GM18951 (cell line): ENCODE results near the gene PKN2.

ENCODE experiments used
- POLR2A ChIP-seq: IDR thresholded peaks from 4 replicates; pipeline ENCODE4 v1.6.1; 2011; ENCODE audit warnings: mild to moderate bottlenecking; ENCODE audit not compliant: insufficient read length, insufficient read depth; ENCODE audit errors: extremely low read depth
- in situ Hi-C: fragments of 300-500 bp; cut with MboI; formaldehyde crosslinking; loops from one replicate; pipeline ENCODE4 v1.12.0; 2022; ENCODE audit warnings: low sequenced_read_pairs, mixed read lengths, inconsistent platforms; ENCODE audit not compliant: unreplicated experiment

Gene PKN2

GRCh38 chr1:88658419-88658818 is 25.7 kb upstream of the PKN2 start:
- no peak for TF ChIP-seq POLR2A
- in situ Hi-C loops: loop anchor here (10.0 kb wide), 1 partner anchor 216 kb away; no protein-coding TSS in a partner anchor

- TF ChIP-seq POLR2A: no peak
- in situ Hi-C loops: loop anchor here (10.0 kb wide), 1 partner anchor 215 kb away; no protein-coding TSS in a partner anchor
Observed at GRCh38 chr1:88659552-88659951, 24.5 kb upstream of the PKN2 start.

GRCh38 chr1:88661188-88661587 is 22.9 kb upstream of the PKN2 start:
- in situ Hi-C loops: no loop called here
- TF ChIP-seq POLR2A: no peak

- no peak for TF ChIP-seq POLR2A
- in situ Hi-C loops: no loop called here
Observed at GRCh38 chr1:88661951-88662699, 21.9 kb upstream of the PKN2 start.

- in situ Hi-C loops: no loop called here
- TF ChIP-seq POLR2A: no peak
Observed at GRCh38 chr1:88662723-88663122, 21.4 kb upstream of the PKN2 start.

- TF ChIP-seq POLR2A: no peak
- in situ Hi-C loops: no loop called here
Observed at GRCh38 chr1:88668405-88668804, 15.7 kb upstream of the PKN2 start.

GRCh38 chr1:88670462-88670861 is 13.6 kb upstream of the PKN2 start:
- TF ChIP-seq POLR2A: no peak
- in situ Hi-C loops: no loop called here

- in situ Hi-C loops: no loop called here
- no peak for TF ChIP-seq POLR2A
Observed at GRCh38 chr1:88673446-88673845, 10.6 kb upstream of the PKN2 start.

GRCh38 chr1:88678405-88678804 is 5.7 kb upstream of the PKN2 start:
- no peak for TF ChIP-seq POLR2A
- in situ Hi-C loops: no loop called here

- in situ Hi-C loops: no loop called here
- no peak for TF ChIP-seq POLR2A
Observed at GRCh38 chr1:88680471-88680870, 3.6 kb upstream of the PKN2 start.

- in situ Hi-C loops: no loop called here
- TF ChIP-seq POLR2A: no peak
Observed at GRCh38 chr1:88680911-88681622, 3.0 kb upstream of the PKN2 start.

GRCh38 chr1:88684482-88685258 is 597 bp downstream of the PKN2 start:
- peak; percentile 11 for TF ChIP-seq POLR2A
- in situ Hi-C loops: no loop called here

- in situ Hi-C loops: no loop called here
- TF ChIP-seq POLR2A: no peak
Observed at GRCh38 chr1:88685259-88685620, 1.2 kb downstream of the PKN2 start.
